HG03025 (cell line): Measurements from ENCODE around the gene SEC14L1.
"Not testable (repeated sequence)": the region's sequence is repeated elsewhere in the genome, so short reads cannot be mapped to it uniquely, and the experiment has no call there.

Experiments
- ATAC-seq: cut with Tn5 transposase; IDR thresholded peaks from one replicate; pipeline ENCODE4 v1.9.1; 2021; ENCODE audit warnings: mild to moderate bottlenecking, moderate library complexity; ENCODE audit not compliant: unreplicated experiment, low FRiP score

Gene SEC14L1

DNA sequence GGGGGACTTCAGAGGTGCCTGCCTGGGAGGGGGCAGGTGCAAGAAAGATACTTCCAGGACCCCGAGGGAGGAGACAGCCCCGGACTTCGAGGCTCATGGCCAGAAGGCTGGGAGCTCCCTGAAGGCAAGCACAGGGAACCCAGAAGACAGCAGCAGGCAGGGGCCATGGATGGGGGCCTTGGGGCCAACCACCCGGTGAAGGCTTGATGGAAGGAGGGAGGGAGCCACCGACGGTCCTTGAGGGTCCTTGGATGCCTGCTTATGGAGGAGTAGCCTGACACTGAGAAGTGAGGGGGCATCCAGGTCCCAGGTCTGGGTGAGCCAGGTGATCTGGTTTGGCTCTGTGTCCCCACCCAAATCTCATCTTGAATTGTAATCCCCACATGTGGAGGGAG is 89.7 kb downstream of the SEC14L1 start:
- ATAC-seq: no peak

DNA sequence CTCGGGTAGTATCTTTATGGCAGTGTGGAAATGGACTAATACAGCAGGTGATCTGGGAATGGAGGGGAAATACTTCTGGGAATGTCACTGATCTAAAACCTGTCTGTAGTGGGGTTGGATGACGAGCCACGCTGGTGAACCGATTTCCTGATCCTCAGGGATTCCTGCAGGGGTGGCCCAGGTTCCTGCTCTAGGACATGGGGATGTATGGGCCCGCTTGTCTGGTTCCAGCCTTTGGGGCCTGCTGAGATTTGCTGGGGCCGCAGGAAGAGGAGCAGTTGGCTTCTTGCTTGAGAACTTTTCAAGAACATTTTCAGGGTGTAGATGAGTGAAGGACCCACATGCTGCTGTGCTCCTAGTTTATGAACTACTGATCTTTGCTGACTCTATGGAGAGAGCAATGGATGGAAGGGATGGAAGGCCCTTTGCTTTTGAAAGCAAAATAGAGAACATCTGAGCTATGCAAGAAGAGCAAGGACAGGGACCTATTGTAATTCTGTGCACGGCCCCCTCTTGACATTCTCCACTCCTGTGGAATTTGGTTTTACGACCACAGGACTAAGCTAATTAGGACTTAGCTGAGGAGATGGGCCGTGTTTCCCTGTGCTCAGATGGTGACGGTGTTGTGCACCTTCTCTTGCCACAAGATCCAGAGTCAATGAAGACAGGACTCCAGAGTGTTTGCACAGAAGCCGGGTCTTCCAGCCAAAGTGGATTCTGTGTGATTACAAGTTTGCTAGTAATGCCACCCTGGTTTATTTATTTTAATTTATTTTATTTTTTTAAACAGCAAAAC is 90.5 kb downstream of the SEC14L1 start:
- ATAC-seq: no peak

GRCh38 chr17:77233127-77233526 is 92.4 kb downstream of the SEC14L1 start:
- ATAC-seq: no peak

DNA sequence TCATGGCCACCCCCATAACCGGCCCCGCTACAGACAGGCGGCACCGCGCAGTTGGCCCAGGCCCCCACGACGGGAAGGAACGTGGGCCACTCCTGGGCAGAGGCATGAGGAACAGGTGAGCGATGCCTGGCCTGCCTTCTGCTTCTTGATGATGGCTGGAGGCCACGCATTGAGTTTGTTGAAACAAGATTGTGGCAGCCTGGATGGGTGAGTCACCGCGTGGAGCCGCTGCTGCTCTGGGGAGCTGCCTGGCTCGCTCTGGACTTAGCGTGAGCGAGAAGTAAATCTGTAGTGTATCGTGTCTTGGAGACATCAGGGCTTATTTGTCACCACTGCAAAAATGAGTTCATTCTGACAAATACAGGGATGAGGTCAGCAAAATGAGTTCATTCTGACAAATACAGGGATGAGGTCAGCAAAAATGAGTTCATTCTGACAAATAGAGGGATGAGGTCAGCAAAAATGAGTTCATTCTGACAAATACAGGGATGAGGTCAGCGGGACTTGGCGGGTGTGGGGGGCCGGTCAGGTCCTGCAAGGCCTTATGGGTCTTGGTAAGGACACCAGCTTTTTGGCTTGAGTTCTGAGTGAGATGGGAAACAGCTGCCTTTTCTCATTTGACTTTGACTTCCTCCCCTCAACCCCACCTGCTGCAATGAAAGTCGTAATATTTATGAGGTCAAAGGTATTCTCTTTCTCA is 93.0 kb downstream of the SEC14L1 start:
- ATAC-seq: no peak

DNA sequence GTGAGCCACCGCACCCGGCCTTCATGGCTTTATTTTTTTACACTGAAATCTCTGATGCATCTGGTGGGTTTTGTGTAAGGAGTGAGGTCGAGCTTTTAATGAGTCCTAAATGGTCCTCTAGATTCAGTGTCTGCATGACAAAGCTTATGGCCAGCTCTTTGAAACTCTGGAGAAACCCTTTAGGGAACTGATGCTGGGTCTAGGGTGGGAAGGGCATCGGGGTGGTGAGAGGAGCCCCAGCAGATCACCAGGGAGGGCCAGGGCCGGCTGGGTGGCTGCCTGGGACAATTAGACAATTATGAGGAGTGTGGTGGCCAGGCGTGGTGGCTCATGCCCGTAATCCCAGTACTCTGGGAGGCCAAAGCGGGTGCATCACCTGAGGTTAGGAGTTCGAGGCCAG is 93.9 kb downstream of the SEC14L1 start:
- ATAC-seq: no peak

DNA sequence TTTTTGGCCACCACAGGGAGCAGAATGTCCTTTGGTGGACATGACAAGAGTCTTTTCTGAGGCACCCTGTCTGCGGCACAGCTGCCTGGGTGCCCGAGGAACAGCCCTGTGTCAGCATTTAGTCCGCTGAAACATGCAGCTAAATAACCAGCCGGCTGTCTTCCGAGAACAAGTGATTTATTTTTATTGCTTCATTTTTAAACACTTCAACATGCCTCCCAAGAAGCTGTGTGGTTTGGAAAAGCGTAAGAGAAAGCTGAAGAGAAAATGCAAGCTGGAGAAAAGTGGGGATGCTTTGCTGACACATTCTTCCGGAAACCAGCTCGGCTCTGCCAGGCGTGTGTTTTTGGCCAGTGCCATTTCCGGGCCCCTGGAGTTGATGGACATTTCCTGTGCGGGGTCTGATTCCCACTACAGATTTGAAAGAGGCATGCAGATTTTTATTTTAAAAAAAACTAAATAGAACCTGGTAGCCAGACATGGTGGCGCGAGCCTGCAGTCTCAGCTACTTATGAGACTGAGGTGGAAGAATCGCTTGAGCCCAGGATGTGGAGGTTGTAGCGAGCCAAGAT is 94.7 kb downstream of the SEC14L1 start:
- no peak for ATAC-seq

DNA sequence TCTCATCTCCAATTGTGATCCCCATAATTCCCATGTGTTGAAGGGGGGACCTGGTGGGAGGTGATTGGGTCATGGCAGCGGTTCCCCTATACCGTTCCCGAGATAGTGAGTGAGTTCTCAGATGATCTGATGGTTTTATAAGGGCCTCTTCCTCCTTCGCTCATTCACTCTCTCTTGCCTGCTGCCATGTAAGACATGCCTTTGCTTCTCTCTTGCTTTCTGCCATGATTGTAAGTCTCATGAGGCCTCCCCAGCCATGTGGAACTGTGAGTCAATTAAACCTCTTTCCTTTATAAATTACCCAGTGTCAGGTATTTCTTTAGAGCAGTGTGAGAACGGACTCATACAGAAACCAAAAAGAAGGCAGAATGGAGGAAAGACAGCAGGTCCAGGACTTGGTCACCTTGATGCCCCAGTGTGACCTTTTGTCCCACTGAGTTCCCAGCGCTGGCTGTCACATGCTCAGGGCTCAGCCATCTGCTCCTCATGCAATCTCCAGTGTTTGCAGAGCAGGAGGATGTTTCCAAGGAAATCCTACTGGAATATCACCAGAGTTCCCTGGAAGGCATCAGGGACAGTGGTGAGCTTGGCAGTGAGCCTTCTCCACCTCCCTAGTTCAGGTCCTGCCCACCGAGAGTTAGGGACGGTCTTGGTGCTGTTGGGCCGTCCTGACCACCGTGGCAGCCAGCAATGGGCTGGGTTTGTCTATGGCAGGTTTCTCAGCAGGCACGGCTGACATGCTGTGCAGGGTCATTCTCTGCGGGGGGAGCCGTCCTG is 96.7 kb downstream of the SEC14L1 start:
- ATAC-seq: no peak

DNA sequence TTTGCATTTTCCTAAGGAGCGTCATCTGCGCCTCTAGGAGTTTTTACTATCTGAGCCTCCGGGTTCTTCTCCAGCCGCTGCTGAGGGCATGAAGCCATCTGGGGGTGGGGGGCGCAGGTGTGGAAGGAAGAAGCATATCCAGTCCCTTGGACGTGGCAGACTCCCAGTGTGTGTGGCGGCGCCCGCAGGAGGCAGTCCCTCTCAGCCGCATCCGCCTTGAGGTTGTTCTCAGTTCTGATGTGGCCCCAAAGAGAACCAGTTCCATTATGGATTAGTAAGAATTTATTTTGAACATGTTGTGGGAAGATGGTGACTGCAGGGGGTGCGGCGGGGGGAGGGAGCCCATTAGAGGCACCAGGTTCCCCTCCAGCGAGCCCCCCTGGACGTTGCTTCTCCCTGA is 100.2 kb downstream of the SEC14L1 start:
- ATAC-seq: no peak

GRCh38 chr17:77242118-77242851 is 101.5 kb downstream of the SEC14L1 start:
- no peak for ATAC-seq

GRCh38 chr17:77245162-77245926 is 104.6 kb downstream of the SEC14L1 start:
- ATAC-seq: peak; percentile 40

GRCh38 chr17:77246110-77247047 is 105.6 kb downstream of the SEC14L1 start:
- no peak for ATAC-seq

DNA sequence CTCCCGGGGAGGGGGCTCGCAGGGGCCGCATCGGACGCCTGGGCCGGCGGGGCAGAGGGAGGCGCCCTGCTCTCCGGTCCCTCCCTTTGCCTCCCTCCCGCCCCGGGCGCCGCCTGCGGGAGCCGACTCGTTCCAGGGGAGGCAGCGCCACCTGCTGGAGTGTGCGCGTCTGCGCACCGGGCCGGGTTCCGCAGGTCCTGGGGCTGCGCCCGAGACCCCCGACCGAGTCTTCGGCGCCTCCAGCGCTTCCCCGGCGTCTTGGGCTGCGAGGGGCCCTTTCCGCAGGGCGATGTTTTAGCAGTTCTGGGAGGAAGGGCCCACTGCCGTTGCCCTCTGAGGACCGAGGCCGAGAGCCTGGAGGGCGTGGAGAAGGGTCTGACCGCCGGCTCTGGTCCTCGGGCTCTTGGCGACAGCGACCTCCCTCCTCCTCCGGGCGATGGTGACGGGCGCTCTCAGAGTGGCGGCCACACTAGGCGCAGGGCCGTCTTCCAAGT is 106.3 kb downstream of the SEC14L1 start:
- ATAC-seq: peak; percentile 41

GRCh38 chr17:77247609-77248008 is 106.8 kb downstream of the SEC14L1 start:
- no peak for ATAC-seq

DNA sequence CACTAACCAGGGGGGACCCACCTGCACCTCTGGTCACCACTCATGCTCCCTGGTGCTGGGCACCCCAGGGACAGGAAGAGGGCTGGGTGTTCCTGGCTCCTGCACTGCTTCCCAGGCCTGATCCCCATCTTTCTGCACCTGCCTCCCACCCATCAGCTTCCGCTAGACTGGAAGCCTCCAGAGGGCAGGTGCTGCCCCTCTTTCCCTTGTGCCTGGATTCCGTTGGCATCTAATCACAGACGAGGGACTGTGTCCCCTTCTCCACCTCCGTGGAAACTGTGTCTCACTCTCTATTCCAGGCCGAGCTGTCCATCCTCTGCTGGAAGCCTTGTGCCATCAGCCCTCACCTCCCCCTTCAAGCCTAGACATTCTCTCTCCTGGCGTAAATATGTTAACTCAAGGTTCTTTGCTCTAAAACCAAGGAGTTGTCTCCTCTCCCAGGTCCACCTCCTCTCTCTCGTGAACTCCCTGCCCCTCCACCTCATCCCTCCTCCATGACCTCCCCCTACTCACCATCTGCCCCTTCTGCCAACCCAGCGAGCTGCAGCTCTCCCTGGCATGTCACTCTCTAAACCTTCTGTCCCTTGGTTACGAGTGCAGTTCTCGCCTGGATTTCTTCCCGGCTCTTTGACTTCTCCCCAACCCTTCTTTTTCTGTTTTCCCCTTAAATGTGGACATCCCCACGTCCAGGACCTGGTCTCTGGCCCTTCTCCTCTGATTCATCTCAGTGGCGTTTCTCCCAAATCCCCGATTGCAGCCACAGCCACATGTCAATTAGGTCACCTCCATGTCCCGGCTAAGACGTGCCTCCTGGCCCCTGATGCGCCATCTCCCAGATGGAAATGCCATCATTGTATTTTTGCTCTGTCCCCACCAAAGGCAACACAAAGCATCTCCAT is 107.7 kb downstream of the SEC14L1 start:
- ATAC-seq: no peak

DNA sequence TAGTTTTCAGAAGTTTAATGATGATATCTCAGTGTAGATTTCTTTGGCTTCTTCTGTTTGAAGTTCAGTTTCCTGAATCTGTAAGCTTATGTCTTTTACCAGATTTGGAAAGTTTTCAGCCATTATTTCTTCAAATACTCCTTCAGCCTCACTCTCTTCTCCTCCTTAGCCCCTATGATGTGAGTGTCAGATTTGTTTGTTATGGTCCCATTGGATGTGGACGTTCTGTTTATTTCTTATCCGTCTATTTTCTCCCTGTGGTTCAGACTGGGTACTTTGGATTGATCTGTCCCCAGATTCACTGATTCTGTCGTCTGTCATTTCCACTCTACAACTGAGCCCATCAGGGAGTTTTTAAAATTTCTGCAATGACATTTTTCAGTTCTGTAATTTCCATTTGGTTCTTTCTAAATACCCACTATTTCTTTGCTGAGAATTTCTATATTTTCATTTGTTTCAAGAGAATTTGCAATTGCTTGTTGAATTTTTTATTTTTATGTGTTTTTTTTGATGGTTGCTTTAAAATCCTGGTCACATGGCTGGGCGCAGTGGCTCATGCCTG is 110.9 kb downstream of the SEC14L1 start:
- no peak for ATAC-seq

DNA sequence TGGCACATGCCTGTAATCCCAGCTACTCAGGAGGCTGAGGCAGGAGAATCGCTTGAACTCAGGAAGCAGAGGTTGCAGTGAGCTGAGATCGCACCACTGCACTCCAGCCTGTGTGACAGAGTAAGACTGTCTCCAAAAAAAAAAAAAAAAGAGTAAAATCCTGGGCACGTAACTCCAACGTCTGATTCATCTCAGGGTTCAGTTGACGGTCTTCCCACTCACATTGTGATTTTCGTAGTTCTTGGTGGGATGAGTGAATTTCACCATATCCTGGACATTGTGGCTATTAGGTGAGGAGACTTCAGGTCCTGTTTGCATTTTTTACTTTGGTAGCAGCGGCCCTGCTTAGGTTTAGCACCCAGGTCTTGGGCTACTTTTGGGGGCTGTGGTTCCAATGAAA is 111.5 kb downstream of the SEC14L1 start:
- not testable (repeated sequence) for ATAC-seq

- ATAC-seq: no peak
Observed at GRCh38 chr17:77253611-77254051, 112.9 kb downstream of the SEC14L1 start.
